Activated gamma-delta T cell (primary cell): ENCODE data around the gene ARTN.

Source experiments
- DNase-seq: peaks from one replicate; lab custom pipeline; 2025; lab: John Stamatoyannopoulos, UW

Gene ARTN

DNA sequence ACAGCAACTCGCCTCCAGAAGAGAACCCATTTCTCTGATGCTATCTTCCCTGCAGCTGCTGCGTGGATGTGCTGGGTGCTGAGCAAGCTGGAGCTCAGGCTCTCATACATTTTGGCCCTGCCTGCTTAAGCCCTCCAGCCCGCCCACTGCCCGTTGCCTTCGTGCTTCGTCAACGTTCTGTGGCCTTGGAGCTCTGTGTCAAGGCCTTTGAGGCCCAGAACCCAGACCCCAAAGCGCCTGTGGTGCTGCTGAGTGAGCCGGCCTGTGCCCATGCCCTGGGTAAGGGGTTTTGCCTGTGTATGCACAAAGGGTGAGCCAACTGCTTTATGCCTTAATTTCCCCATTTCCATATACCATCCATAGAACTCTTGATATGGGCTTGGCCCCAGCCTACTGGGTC, 37.3 kb downstream of the ARTN start:
- no peak for DNase-seq

DNA sequence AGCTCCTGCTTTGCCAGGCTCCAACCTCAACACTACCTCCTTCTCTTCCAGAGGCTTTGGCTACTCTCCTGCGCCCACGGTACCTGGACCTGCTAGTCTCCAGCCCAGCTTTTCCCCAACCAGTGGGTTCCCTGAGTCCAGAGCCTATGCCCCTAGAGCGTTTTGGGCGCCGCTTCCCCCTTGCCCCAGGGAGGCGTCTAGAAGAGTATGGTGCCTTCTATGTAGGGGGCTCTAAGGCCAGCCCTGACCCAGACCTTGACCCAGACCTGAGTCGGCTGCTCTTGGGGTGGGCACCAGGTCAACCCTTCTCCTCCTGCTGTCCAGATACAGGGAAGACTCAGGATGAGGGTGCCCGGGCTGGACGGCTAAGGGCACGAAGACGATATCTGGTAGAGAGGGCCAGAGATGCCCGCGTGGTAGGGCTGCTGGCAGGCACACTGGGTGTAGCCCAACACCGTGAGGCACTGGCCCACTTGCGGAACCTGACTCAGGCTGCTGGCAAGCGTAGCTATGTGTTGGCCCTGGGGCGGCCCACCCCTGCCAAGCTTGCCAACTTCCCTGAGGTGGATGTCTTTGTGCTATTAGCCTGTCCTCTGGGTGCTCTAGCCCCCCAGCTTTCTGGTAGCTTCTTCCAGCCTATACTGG, 37.9 kb downstream of the ARTN start:
- DNase-seq = no peak

GRCh38 chr1:43973981-43974442, 40.4 kb downstream of the ARTN start:
- DNase-seq = no peak

DNA sequence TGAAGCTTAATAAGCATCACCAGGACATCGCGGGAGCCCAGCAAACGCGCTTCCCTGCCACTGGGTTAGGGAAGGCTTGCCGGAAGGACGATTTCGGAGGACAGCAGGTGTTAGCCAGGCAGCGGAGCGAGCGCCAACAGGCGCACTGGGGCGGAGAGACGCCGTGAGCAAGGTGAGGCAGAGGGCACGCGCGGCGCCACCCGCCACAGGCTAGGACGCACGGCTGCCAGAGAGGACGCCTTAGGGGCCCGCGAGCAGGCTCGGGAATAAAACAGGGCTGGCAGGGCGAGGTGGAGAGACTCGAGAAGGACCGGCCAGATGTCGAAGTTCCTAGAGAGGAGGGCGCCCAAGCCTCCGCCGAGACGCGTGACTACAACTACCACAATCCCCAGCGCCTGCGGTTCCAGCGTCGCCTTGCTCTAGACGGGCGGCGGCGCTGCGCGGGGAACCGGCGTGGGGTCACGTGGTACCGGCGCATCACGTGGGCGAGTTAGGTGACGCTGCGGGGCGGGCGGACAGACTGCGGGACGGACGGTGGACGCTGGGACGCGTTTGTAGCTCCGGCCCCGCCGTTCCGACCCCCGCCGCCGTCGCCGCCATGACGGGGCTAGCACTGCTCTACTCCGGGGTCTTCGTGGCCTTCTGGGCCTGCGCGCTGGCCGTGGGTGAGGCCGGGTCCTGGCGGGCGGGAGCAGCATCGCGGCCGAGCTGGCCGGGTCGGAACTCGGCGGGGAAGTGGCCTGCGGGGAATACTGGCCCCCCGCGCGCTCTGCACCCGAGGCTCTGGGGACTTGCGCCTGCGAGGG, 41.0 kb downstream of the ARTN start, which contains the start of gene ATP6V0B:
TSS of gene ATP6V0B (plus strand) at position 518 of the 806 bp plus-strand sequence. CDS start at position 599, 81 bp downstream.
- peak; percentile 89 for DNase-seq

- DNase-seq = no peak
Measured at GRCh38 chr1:43975249-43975961, 41.8 kb downstream of the ARTN start.

DNA sequence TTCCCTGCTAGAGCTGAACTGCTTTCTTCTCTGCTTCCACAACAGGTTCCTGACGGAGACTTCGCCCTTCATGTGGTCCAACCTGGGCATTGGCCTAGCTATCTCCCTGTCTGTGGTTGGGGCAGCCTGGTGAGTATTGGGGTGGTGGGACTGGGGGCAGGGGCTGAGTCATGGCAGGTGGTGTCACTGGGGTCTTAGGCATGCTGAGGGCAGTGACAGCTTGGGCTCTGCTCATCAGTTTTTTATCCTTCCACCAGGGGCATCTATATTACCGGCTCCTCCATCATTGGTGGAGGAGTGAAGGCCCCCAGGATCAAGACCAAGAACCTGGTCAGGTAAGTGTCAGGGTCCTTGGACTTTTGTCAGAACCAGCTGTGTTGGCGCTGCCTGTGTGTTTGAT, 42.4 kb downstream of the ARTN start:
- DNase-seq = no peak

GRCh38 chr1:43976890-43977289, 43.3 kb downstream of the ARTN start:
- no peak for DNase-seq

DNA sequence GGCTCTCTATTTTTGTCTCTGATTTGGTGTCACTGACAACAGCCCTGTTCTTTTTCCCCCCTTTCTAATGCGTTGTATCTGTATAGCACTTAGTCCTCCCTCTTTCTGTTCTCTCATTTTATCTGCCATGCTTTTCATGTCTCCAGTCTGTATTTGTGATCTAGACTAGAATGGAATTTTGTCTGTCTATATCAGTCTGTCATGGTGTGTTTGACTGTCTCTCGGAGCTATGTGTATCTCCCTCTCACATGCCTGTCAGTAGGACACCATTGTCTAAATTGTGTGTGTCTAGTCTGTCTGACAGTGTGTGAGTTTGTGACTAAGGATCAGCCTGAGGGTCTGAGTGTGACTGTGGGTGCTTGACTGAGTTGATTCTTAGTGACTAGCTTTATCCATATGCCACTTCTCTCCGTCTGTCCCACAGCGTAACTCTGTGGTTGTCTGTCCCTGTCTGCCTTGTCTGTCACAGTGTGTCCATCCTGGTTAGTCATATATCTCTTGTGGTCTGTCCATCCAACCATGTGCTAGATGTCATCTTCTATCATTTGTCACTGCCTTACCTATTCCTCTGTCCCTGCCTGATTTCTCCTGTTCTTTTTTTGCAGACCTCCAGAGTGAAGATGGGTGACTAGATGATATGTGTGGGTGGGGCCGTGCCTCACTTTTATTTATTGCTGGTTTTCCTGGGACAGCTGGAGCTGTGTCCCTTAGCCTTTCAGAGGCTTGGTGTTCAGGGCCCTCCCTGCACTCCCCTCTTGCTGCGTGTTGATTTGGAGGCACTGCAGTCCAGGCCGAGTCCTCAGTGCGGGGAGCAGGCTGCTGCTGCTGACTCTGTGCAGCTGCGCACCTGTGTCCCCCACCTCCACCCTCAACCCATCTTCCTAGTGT, 44.0 kb downstream of the ARTN start:
- DNase-seq = no peak

GRCh38 chr1:43978264-43978550, 44.6 kb downstream of the ARTN start:
- no peak for DNase-seq

GRCh38 chr1:43978551-43979260, 45.1 kb downstream of the ARTN start, which contains the start of gene B4GALT2:
TSS of gene B4GALT2 (plus strand) at chr1:43979210. CDS start at chr1:43981161, 1,951 bp downstream.
- no peak for DNase-seq

DNA sequence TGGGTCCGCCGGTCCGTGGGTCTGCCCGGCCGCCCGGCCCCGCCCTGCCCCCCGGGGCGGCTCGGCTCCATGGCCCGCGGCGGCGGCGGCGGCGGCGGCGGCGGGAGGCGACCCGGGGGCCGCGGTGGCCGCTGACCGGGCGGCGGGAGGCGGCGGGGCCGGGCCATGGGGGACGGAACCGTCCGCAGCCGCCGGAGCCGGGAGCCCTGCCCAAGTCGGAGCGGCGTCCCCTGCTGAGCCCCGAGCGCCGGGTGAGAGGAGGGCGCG, 45.6 kb downstream of the ARTN start:
- no peak for DNase-seq

GRCh38 chr1:43979528-43980254, 46.1 kb downstream of the ARTN start:
- DNase-seq = no peak

DNA sequence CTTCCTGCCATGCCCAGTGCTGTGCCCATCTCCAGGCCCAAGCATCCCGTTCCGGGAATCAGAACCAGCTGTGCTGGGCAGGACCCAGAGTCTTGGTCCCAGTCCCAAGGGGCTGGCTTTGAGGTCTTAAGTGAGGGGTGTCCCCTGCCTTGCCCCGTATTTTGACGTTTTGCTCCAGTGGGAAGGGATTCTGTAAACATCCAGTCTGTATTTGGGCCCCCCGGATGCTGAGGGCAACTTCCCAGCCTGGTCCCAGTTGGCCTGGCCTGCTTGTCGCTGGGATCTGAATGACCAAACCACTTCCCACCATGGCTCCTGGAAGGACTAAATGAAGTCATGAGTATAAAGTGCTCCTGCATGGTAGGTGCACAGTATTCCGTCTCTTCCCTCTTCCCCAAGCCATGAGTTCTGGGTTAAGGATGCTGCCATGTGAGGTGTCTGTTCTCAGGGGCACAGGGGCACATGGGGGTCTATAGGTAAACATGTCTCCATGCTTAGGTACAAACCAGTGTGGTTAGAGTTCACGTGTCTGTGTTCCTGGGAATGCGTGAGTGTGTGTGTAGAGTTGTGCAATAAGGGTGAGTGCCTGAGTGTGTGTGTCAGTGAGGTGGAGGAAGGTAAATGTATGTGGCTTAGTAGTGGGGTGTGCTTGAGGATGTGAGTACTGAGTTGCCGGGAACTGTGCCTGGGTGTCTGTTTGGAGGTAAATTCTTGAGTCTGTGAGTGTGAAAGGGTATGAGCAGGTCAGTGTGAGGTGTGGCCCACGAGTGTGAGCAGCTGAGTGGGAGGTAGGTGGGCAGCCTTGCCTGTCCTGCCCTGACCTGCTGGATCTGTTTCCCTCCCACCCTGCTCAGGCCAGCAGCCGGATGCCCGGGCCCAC, 46.9 kb downstream of the ARTN start:
- no peak for DNase-seq

GRCh38 chr1:43981135-43981491, 47.5 kb downstream of the ARTN start:
- no peak for DNase-seq

- no peak for DNase-seq
Measured at GRCh38 chr1:43981636-43982035, 48.0 kb downstream of the ARTN start.

DNA sequence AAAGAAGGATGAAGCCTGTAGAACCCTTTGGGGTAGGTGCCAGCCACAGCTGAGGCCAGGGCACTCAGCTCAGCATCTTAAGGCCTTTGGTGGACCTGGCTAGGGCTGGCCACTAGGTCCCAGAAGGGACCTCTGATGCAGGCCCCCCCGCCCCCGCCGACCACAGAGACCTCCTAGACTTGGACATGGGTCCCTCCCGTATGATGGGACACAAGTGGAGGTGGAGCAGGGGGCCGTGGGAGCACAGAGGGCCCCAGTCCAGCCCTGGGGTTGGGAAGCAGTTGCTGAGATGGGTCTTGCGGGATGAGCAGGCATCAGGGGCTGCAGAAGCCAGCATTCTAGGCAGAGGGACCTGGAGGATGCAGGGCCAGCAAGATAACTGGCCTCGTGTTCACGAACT, 48.6 kb downstream of the ARTN start:
- no peak for DNase-seq

GRCh38 chr1:43982808-43983207, 49.2 kb downstream of the ARTN start:
- no peak for DNase-seq

GRCh38 chr1:43983253-43983899, 49.8 kb downstream of the ARTN start:
- no peak for DNase-seq

- no peak for DNase-seq
Measured at GRCh38 chr1:43984855-43985254, 51.3 kb downstream of the ARTN start.
